GM21825 (cell line): Measurements from ENCODE around the gene PLCG1.

ENCODE experiments used
- ATAC-seq: cut with Tn5 transposase; IDR thresholded peaks from one replicate; pipeline ENCODE4 v1.9.1; 2021; ENCODE audit warnings: mild to moderate bottlenecking, moderate library complexity; ENCODE audit not compliant: unreplicated experiment

The PLCG1 gene

DNA sequence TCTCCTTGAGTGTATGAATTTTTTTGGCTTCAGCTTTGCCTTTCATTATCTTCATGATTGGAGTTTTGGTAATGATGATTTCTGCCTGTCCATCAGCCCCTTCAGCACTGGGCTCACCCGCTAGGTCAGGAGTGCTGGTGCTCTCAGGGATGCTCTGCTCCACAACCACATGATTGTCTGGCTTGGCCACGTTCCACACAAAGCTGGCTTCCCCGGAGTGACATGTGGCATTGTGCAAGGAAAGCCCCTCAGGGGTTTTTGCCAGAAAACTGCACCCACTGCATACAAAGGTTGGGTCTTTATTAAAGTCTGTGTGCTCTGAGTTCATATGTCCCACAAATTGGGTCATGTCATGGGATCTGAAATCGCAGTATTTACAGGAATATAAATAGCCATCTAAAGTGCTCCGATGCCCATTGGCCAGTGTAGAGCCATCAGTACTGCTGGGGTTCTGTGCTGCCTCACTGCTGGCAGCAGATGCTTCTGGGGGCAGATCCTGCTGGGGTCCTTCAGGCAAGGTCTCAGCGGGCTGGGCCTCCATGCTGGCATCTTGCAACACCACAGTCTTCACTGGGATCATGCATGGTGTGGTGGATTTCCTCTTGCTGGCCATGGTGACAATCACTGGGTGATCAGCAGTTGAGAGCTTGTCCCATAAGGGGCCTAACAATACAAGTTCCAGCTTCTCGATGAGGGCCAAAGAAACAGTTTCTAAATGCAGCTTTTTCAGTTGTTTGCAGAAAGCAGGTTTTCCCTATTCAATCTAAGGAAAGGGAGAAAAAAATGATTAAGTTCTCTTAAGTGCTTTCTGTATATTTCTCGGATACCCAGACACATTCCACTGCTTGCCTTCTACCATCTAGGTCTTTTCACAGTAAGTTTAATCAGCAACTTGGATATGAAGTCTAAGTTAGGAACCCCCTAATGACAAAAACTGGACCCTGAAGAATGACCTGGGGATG is 67.2 kb downstream of the PLCG1 start:
- ATAC-seq = no peak

DNA sequence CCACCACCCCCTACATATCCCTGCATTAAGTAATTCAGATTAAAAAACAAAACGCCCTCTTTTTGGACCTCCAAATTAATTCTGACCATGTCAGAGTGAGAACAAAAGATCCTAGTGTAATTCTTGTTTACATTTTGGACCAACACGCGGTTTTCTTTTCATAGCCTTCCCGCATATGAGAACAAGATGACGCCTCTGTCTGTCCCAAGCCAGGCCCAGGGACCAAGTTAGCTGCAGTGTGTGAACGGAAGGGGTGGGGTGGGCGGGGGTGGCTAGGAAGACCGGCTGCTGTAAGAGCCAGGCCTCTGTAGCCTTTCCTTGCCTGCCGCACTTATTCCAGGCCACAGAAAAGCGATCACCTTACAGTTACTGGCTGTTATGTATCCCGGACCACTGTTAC is 68.0 kb downstream of the PLCG1 start:
- no peak for ATAC-seq

DNA sequence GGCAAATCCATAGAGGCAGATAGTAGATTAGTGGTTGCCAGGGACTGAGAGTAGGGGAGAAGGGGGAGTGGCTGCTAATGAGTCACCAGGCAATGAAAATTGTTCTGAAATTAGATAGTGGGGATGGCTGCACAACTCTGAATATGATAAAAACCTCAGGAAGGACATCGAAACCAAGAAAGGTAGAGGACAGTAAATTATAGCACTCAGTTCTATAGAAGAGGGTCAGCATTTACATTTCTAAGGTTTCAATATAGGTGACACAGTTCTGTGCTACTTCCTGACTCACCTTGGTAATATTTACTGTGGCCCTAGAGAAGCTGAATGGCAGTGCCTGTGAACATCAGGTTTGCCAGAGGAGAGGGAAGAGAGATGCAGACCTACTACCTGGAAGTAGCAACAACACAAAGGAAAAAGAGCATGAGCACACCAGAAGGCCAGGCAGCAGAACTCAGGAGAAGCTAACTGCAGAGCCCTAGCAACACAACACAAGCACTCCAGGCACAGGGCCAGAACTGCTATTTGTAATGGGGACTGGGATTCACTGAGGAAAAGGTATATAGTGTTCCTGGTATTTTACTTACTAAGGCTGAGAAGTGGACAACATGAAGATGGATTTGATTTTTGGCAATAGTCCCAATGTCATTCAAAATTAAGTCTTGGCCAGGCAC is 75.9 kb downstream of the PLCG1 start:
- no peak for ATAC-seq

DNA sequence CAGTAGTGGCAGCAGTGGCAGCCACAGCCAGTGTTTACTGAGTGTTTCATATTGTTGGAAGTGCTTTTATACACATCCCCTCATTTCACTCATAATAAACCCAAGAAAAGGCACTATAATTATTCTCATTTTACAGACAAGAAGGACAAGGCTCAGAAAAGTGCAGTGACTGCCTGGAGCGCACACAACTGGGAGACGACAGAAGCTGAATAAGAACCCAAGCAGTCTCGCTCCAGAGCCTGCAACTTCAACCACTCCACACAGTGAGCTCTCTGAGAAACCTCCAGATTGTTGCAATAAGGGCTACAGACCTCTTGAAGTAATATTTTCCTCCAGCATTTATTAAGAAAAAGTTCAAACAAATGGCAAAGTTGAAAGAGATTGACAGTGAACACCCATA is 76.9 kb downstream of the PLCG1 start:
- ATAC-seq = no peak

DNA sequence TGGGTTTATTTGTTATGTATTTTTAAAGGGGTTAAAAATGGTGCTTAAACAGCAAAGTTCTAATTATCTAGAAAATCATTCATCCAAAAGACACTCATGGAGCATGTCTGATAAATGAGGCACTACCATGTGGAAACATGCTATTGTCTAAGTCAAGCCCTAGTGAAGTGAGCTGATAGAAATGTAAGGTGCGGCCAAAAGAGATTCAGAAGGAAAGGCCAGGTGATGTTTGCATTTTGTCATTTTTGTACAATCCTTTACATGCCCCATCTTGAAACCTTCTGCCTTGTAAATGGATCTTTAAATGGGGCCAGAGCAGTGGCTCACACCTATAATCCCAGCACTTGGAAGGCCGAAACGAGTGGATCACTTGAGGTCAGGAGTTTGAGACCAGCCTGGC is 77.3 kb downstream of the PLCG1 start:
- ATAC-seq = no peak

DNA sequence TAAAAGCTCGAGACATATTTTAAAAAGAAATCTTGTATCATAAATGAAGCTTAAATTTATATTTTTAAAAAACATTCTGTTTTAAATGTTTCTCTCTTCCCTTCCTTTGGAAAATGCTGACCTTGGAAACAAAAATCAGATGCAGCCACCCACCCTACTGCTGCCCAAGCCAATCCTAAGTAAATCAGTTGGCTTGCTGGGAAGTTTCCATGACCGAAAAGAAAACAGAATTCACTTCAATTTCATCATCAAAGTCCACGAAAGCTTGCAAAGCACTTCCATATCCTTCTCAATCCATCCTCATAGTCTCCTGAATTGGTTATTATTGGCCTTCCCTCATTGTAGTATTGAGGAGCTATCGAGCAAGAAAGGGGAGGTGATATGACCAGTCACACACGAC is 80.1 kb downstream of the PLCG1 start:
- ATAC-seq = no peak

DNA sequence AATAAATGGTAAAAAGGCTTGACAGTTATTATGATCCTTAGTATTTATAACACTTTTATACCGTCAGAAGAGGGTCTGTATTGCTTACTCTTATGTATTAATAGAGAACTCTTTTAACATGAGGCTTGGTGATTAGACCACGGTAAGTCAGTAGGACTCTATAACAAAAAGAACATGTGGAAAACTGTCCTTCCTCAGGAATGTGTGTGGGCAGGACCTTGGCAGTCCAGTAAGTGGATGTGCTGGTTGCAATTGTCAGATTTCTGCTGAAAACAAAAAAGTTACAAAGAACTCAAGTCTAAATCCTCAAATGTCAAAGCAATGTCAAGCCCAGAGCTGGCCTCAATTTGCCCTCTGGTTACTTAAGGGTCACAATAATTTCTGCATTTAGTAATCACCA is 81.1 kb downstream of the PLCG1 start:
- ATAC-seq = no peak

DNA sequence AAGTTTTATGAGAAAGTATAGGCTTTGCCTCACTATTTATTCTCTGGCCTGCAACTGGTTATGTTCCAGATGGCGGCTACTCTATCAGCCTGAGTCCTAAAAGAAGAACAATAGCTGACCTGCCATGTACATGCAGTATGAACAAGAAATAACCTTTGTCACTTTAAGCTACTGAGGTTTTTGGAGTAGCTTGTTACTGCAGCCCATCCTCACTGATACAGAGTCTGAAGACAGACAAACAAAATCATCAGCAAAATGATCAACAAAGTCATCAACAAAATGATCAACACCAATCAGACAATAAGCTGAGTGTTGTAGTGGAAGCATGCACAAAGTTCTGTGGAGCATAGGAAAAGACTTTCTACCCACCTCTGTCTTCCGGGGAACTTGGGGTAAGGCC is 82.5 kb downstream of the PLCG1 start:
- no peak for ATAC-seq

DNA sequence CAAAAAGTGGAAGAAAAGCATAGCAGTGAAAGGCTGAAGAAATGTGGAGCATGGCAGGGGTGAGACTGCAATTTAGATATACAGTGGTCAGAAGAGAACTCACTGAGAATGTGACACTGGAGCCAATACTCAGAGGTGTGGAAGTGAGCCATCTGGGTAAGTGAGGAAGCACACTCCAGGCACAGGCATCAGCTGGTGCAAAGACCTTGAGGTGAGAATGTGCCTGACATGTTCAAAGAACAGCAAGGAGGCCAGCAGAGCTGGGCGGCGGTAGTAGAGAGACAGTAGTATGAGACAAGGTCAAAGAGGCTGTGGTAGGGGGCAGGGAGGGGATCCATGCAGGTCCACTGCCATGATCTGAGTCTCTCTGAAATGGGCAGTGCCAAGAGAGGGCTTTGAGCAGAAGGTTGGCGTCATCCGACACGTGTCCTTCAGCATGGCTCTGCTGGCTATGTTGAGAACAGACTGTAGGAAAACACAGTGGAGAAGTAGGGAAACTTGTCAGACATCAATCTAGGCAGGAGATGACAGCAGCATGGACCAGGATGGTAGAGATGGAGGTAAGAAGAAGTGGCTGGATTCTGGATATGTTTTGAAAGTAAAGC is 84.4 kb downstream of the PLCG1 start:
- ATAC-seq = no peak

DNA sequence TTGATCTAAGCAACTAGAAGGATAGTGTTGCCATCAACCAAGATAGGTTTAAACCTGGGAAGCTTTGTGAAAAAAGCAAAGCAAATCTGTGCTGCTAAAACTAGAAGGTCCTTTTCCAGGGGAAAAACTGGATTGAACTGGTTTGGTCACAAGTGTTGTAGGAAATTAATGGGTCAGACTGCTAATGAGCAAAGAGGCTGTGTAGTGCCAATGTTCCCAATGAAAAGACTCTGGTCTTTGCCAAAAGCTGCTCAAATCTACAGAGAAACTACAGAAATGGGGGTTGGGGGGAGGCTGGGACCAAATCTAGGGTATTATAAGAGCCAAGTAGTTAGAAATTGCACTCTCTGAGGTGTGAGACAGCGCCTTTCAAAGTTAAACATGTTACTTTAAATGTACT is 85.0 kb downstream of the PLCG1 start:
- ATAC-seq = no peak

DNA sequence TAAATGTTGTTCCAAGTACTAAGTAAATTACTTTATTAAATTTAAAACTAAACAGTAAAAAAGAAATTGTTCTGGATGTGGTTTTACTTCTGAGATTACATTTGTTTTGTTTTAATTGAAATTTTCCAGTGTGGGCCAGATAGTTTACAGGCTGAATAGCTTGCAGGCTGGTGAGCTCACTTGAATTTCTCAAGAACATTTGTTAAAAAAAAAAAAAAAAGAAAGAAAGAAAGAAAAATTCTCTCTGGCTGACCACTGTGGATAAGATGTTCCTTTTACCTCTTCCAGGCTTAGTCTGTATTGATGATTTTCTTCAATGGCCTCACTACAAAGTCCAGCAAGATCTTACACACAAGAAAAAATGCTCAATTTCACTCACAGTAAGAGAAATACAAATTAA is 85.4 kb downstream of the PLCG1 start:
- ATAC-seq = no peak

DNA sequence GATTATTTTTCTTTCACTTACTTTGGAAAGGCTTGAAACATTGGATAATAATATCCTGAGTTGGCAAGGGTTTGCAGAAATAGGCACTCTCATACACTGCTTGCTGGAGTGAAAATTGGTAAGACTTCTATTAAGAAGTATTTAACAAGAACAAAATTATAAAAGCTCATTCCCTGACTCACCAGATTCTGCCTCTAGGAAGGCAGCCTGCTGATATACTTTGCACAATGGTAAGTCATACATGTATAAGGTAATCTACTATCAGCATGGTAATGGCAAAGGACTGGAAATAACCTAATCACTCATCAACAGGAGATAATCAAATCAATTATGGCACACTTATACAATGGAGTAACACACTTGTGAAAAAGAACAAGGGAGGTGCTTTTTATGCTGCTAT is 85.8 kb downstream of the PLCG1 start:
- no peak for ATAC-seq

DNA sequence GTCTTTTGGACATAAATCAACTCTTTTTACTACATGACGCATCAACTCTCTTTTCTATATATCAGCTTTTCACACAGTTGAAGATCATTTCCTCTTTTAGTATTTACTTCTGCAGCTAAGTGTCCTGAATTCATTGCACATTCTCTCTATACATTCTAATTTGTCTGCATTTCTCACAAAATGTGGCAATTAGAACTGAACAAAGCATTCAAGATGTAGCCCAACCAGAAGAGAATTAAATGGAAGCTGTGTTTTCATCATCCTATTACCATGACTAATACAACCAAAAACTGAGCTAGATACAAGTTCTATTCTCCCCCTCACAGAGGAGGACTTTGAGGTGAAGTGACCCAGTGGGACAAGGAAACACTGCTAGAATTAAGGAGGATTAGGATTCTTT is 86.9 kb downstream of the PLCG1 start:
- ATAC-seq = no peak

DNA sequence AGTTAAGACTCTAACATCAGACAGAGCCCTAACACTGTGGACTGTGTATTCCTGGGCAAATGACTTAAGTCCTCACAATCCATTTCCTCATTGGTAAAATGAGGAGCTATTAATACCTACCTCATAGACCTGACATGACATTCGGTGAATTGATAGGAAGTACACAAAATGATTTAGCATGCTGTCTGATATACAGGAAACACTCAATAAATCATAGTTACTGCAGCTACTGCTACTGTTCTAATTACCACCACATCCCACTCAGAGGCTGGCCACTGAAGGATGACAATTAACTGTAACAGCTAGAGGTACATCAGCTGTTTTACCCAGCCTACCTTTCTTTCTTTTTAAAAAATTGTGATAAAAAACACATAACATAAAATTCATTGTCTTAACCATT is 87.7 kb downstream of the PLCG1 start:
- no peak for ATAC-seq

DNA sequence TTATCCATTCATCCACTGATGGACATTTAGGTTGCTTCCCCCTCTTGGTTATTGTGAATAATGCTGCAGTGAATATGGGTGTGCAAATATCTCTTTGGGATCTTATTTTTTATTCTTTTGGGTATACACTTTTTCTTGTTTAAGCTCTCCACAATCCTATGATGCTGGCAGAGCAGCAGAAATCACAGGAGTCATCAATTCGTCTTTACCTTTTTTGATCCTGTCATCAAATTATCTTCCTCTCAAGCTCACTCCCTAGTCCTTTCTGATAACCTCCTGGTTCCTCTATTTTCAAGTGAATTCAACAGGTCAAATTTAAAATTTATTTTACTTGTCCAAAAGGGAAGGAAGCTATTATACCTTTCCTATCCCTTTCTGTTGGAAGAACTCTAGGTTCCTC is 89.1 kb downstream of the PLCG1 start:
- no peak for ATAC-seq
